GM12878 (cell line): ENCODE results near the gene FGD5.

Experiments
- EZH2 ChIP-seq: IDR thresholded peaks from 2 replicates; pipeline ENCODE4 v1.6.1; 2012; ENCODE audit warnings: low read depth, mild to moderate bottlenecking, control low read depth, inconsistent platforms, low read length, borderline replicate concordance; ENCODE audit not compliant: control insufficient read depth
- ZNF274 ChIP-seq: IDR thresholded peaks from one replicate; pipeline ENCODE4 v1.8.0; 2011; ENCODE audit not compliant: insufficient read length, insufficient read depth

DNA sequence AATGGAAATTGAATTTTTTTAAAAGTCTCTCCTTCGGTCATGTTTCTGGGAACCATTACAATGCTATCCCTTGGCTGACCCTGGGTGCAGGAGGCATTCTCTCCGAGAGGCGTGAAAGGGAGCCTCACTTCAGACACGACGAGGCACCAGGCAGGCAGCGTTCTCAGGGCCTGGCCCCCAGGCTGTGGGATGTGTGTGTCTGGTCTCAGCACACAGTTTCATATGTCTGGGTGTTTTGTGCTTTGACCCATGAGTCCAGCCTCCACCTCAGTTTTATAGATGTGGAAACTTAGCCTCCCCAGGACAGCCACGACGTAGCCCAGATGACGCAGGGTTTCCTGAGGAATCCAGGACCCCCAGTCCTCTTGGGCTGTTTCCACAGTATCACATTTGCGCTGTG is 34.0 kb downstream of the FGD5 start:
- TF ChIP-seq ZNF274 (no peak), EZH2 (no peak)
